Stomach smooth muscle (tissue), 2 donors: ENCODE data around the gene ARGFX.

Experiments used
- H3K27ac ChIP-seq: one replicate; pipeline ENCODE4 v1.7.0; 2013; ENCODE audit warnings: mild to moderate bottlenecking, low read length, inconsistent platforms
- H3K27me3 ChIP-seq, 2 donors: one replicate each; pipeline ENCODE4 v1.7.0; 2013; ENCODE audit warnings: low read length in 2 of 2; ENCODE audit not compliant: insufficient read depth in 2 of 2, control insufficient read depth in 1 of 2
- H3K36me3 ChIP-seq, 2 donors: one replicate each; pipeline ENCODE4 v1.7.0; 2013; ENCODE audit warnings: low read length in 2 of 2; ENCODE audit not compliant: control insufficient read depth in 2 of 2, insufficient read depth in 2 of 2
- H3K4me1 ChIP-seq: one replicate; pipeline ENCODE4 v1.7.0; 2013; ENCODE audit warnings: low read length; ENCODE audit not compliant: control insufficient read depth, insufficient read depth
- H3K4me3 ChIP-seq, 2 donors: one replicate each; pipeline ENCODE4 v1.7.0; 2013; ENCODE audit warnings: low read length in 2 of 2
- H3K9ac ChIP-seq, 2 donors: one replicate each; pipeline ENCODE4 v1.7.0; 2013; ENCODE audit warnings: low read length in 2 of 2, mild to moderate bottlenecking in 1 of 2
- H3K9me3 ChIP-seq, 2 donors: one replicate each; pipeline ENCODE4 v1.7.0; 2013; ENCODE audit warnings: low read length in 2 of 2; ENCODE audit not compliant: control insufficient read depth in 2 of 2
- donor health status: healthy.
- donor health status: Pancreatic carcinoma.

The ARGFX gene

DNA sequence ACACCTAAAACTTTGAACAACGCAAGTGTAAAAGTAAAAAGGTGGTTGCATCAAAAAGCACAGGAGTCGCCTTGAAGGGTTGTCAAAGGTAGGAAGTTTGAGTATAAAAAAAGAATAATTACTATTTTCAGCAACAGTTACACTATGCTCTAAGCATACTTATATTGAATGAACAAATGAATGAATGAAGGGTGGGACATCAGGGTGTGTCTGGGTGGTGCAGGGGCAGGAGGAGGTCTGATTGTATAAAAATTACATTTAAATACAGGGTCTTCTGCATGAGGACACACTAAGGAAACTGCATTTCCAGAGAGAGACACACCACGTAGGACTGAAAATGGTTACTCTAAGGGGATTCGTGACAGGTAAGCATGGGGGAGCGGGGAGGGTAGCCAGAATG, at the start of gene ARGFX:
TSS of gene ARGFX (plus strand) at position 301 of the 400 bp plus-strand sequence. CDS start 2,765 bp downstream, outside the sequence.
- no peaks in the 10 kb centered on the region for H3K27me3 ChIP-seq
- H3K9ac ChIP-seq, result no peak within 1 kb of the TSS
- no peaks in the 10 kb centered on the region for H3K4me1 ChIP-seq
- no peak within 1 kb of the TSS for H3K27ac ChIP-seq
- no peaks in the 10 kb centered on the region for H3K36me3 ChIP-seq
- H3K4me3 ChIP-seq, result no peak within 1 kb of the TSS
- no peaks in the 10 kb centered on the region for H3K9me3 ChIP-seq

DNA sequence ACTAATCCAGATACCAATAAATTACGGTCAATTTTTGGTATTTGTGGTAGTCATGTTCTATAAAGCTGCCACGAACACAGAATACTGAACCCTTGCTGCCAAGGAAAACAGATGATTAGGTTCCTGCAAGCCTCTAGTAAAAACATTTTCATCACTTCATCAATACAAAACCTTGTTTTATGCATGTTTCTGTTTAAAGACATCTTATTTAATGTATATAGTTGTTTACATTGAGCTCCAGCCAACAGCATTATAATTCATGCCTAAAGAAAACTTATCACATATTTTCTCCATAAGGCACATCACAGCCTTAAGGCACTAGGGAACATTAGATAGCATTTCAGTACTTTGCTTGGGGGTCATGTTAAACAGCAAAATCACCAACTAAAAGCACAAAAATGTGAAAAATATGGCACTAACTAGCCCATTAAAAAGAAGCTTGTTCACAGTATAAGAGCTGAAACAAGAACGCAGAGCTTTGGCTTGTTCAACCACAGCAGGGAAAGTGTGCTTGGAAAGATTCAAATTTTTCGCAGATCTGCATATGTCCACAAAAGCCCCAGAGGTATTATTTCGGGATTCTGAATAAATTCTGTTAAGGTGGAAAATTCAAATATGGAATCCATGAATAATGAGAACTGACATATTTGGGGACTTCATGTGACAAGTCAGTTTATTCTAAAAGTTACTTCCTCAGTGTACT, 49.6 kb upstream of the ARGFX start:
- no peak overlapping the region for H3K9ac ChIP-seq
- no peak overlapping the region for H3K4me3 ChIP-seq
- H3K4me1 ChIP-seq, result no peaks in the 10 kb centered on the region
- H3K27me3 ChIP-seq, result no peaks in the 10 kb centered on the region
- H3K9me3 ChIP-seq, result no peaks in the 10 kb centered on the region
- H3K27ac ChIP-seq, result no peak overlapping the region
- no peaks in the 10 kb centered on the region for H3K36me3 ChIP-seq

GRCh38 chr3:121520510-121520909, 47.2 kb upstream of the ARGFX start:
- Histone ChIP-seq H3K27ac (no peak overlapping the region), H3K36me3 (no peaks in the 10 kb centered on the region), H3K9me3 (no peaks in the 10 kb centered on the region), H3K27me3 (no peaks in the 10 kb centered on the region), H3K9ac (no peak overlapping the region), H3K4me1 (no peaks in the 10 kb centered on the region), H3K4me3 (no peak overlapping the region)

DNA sequence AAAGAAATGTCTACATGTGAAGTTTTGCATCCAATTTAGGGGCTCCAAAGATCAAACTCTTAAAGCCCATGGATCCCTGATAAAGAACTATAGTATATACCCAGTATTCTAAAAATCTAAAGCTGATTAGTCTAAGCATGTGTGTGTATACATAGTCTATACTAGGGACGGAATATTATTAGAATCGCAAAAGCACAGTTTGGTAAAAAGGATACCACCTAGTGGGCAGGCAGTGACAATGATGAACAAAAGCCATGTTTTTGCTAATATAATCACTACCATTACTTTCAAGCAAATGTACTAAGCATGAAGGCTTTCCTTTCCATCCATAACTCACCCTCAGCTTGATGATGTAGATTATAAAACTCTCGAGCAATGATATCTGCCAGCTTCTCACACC, 38.4 kb upstream of the ARGFX start:
- Histone ChIP-seq H3K36me3 (no peaks in the 10 kb centered on the region), H3K9ac (no peak overlapping the region), H3K4me1 (no peaks in the 10 kb centered on the region), H3K4me3 (no peak overlapping the region), H3K27me3 (no peaks in the 10 kb centered on the region), H3K9me3 (no peaks in the 10 kb centered on the region), H3K27ac (no peak overlapping the region)

DNA sequence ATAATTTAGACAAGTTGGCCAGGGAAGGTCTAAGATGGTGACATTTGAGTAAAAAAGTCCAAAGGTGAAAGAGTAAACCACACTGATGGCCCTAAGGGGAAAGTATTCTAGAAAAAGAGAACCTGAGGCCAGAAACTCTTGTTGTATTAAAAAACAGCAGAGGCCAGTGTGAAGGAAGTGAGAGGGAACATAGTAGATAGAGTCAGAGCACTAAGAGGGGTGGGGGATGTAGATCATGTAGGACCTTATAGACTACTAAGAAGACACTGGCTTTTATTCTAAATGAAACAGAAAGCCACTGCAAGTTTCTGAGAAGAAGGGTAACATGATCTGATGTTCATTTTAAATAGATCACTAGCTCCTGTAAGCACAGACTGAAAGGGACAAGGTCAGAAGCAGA, 36.5 kb upstream of the ARGFX start:
- Histone ChIP-seq H3K4me3 (no peak overlapping the region), H3K9me3 (no peaks in the 10 kb centered on the region), H3K4me1 (no peaks in the 10 kb centered on the region), H3K36me3 (no peaks in the 10 kb centered on the region), H3K9ac (no peak overlapping the region), H3K27ac (no peak overlapping the region), H3K27me3 (no peaks in the 10 kb centered on the region)

DNA sequence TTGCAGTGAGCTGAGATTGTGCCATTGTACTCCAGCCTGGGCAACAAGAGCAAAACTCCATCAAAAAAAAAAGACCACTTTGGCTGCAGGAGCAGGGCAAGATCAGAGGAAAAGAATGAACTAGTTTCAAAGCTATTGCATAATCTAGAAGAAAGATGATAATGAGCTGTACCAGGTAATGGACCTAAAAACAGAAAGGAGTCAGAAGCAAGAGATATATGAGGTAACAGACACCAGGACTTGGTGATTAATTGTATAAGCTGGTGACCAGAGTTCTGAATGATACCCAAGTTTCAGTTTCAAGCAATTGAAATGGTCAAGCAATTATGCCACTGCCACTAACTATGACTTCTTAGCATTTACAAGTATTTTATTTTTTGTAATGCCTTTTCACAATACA, 24.8 kb upstream of the ARGFX start:
- Histone ChIP-seq H3K4me3 (no peak overlapping the region), H3K4me1 (peaks cover 7% of the 10 kb centered on the region), H3K27me3 (no peaks in the 10 kb centered on the region), H3K9ac (no peak overlapping the region), H3K9me3 (no peaks in the 10 kb centered on the region), H3K27ac (no peak overlapping the region), H3K36me3 (no peaks in the 10 kb centered on the region)

DNA sequence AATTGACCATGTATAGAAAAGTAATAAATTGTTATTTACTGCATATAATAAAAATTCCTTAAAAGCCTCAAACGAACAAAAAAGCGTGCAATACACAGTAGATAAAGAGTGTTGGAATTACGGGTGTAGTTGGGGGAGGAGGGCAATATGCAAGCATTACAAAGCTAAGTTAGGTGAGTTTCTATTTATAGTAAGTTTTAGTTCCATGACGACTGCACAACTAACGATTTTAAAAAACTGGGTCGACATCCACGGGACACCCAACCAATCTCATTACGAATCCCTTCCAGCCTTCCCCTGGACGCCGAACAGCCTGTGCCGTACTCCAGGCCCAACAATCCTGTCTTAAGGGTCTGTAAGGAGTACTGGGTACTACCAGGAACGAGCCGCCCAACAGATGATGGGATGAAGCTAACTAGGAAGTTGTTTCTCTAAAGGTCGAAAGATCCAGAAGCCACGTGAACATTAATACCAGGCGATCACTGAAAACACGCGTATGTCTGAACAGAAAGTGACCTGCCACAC, 22.6 kb upstream of the ARGFX start:
- Histone ChIP-seq H3K27ac (no peak overlapping the region), H3K4me1 (peaks cover 7% of the 10 kb centered on the region), H3K4me3 (peak overlapping the region; percentile 69 to 83), H3K9me3 (no peaks in the 10 kb centered on the region), H3K36me3 (no peaks in the 10 kb centered on the region), H3K9ac (peak overlapping the region in 1 of 2 donors; percentile 54), H3K27me3 (no peaks in the 10 kb centered on the region)

DNA sequence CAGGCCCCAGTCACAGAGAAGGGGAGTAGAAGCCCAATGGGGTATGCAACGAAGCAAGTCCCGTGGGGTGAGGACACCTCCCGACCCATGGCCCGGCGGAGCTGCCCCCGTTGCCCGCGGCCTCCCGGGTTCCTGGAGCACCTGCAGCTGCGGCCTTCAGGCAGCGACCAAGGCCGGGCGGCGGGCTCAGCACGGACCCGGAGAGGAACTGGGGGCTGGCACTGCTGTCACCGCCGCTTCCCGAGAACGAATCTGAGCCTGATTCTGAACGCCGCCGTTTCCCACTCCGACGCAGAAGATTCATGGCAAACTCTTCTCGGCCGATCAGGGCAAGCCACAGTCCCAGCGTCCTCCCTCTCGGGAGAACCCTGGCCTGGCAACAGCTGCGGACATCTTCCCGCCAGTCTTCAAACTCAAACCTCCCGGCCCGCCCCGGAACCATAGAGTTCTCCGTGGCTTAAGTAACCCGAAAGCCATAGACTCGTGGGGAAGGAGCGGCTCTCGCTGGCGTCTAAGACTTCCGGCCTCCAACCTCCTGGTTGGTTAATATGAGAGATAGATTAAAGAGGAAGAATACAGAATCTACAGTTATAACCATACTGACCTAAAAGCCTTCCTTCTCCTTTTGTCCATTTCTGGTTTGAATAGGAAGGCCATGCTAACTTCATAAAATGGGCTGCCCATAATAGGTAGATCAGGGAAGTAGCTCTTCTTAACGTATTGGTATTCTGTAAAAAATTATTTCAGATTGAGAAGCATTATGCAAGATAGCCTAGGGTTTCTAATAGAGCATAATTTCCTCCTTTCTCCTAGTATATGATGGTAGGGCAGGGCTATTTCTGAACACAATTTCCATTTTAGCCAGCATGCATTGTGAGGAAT, 21.9 kb upstream of the ARGFX start, which contains the start of gene POLQ:
TSS of gene POLQ (minus strand) at position 415 of the 882 bp plus-strand sequence. CDS start at position 304, 111 bp downstream.
- peak within 1 kb of the TSS; percentile 54 to 83 for H3K9ac ChIP-seq
- H3K27me3 ChIP-seq, result no peaks in the 10 kb centered on the region
- H3K27ac ChIP-seq, result peak within 1 kb of the TSS; percentile 32
- peak within 1 kb of the TSS; percentile 69 to 83 for H3K4me3 ChIP-seq
- peaks cover 7% of the 10 kb centered on the region for H3K4me1 ChIP-seq
- H3K36me3 ChIP-seq, result no peaks in the 10 kb centered on the region
- no peaks in the 10 kb centered on the region for H3K9me3 ChIP-seq

- no peaks in the 10 kb centered on the region for H3K4me1 ChIP-seq
- H3K4me3 ChIP-seq, result no peak overlapping the region
- no peaks in the 10 kb centered on the region for H3K9me3 ChIP-seq
- no peaks in the 10 kb centered on the region for H3K36me3 ChIP-seq
- no peaks in the 10 kb centered on the region for H3K27me3 ChIP-seq
- H3K9ac ChIP-seq, result no peak overlapping the region
- no peak overlapping the region for H3K27ac ChIP-seq
Observed at GRCh38 chr3:121552379-121552778, 15.4 kb upstream of the ARGFX start.

DNA sequence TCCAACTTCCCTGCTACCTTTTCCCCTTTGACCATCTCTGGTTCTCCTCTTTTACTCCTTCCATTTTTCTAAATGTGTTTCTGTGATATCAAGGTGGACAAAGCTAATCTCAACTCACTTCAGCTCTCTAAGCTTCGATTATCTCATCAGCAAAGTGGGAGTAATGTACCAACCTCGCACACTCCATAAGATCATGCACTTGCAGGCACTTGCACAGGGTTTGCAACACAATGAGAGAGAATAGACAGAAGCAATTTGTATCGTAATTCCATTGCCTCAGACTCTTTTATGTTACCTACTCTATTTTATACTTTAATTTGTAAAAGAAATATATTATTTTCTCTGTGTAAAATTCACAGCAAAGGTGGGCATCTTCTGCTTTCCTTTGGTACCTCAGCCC, 15.0 kb upstream of the ARGFX start:
- Histone ChIP-seq H3K27me3 (no peaks in the 10 kb centered on the region), H3K4me3 (no peak overlapping the region), H3K9ac (no peak overlapping the region), H3K36me3 (no peaks in the 10 kb centered on the region), H3K4me1 (no peaks in the 10 kb centered on the region), H3K9me3 (no peaks in the 10 kb centered on the region), H3K27ac (no peak overlapping the region)
